Right atrium auricular region (tissue), 2 donors: ENCODE data around the gene OR10G6. TPM values are rescaled to one million over a fixed set of nuclear protein-coding genes. Genes with fewer than 3 reads are reported as not detected.

ENCODE experiments used
- DNase-seq: peaks from one replicate; pipeline ENCODE4 v3.0.0-alpha.2; 2019; ENCODE audit warnings: low spot score
- H3K27ac ChIP-seq, 2 donors: fragments of 200-600 bp; sonication (generic); 1 replicate in 1 of 2; 2 replicates in 1 of 2; pipeline ENCODE4 v1.5.1; 2016 to 2019
- H3K27me3 ChIP-seq, 2 donors: fragments of 200-600 bp; sonication (generic); one replicate each; pipeline versions ENCODE4 v1.5.1 to v1.6.0; 2017 to 2019
- H3K36me3 ChIP-seq: fragments of 200-600 bp; sonication (generic); one replicate; pipeline ENCODE4 v1.5.1; 2016
- H3K4me1 ChIP-seq, 2 donors: fragments of 200-600 bp; sonication (generic); one replicate each; pipeline versions ENCODE4 v1.5.1 to v1.6.0; 2017 to 2019
- H3K4me3 ChIP-seq, 2 donors: fragments of 200-600 bp; sonication (generic); 1 replicate in 1 of 2; 2 replicates in 1 of 2; pipeline ENCODE4 v1.5.1; 2017 to 2019; ENCODE audit warnings: mild to moderate bottlenecking in 1 of 2, moderate library complexity in 1 of 2
- H3K9me3 ChIP-seq, 2 donors: fragments of 200-600 bp; sonication (generic); one replicate each; pipeline ENCODE4 v1.5.1; 2019
- CTCF ChIP-seq, 2 donors: fragments of 200-600 bp; sonication (generic); IDR thresholded peaks; one replicate each; pipeline ENCODE4 v1.5.1; 2019; ENCODE audit warnings: antibody characterized with exemption in 2 of 2
- total RNA-seq, 2 donors: library from RNA; depleted of rRNA; stranded (reverse); fragments of >200 nt; gene quantifications; one replicate each; pipeline ENCODE4 v1.1.0, GENCODE V29; 2016

Gene OR10G6
- total RNA-seq, 2 donors from 2014 or later = not detected

GRCh38 chr11:123956752-123957151 is 38.2 kb downstream of the OR10G6 start:
- Histone ChIP-seq H3K9me3 (peaks cover 0 to 11% of the 10 kb centered on the region in 2 donors), H3K4me1 (no peaks in the 10 kb centered on the region), H3K4me3 (no peak overlapping the region), H3K36me3 (no peaks in the 10 kb centered on the region), H3K27me3 (no peaks in the 10 kb centered on the region), H3K27ac (no peak overlapping the region)
- no peak for DNase-seq
- no peak for TF ChIP-seq CTCF (IDR thresholded peaks at IDR 0.05)

GRCh38 chr11:123945132-123945531 is 49.8 kb downstream of the OR10G6 start:
- Histone ChIP-seq H3K4me3 (no peak overlapping the region), H3K4me1 (no peaks in the 10 kb centered on the region), H3K27me3 (no peaks in the 10 kb centered on the region), H3K9me3 (no peaks in the 10 kb centered on the region), H3K27ac (no peak overlapping the region), H3K36me3 (no peaks in the 10 kb centered on the region)
- no peak for DNase-seq
- no peak for TF ChIP-seq CTCF (IDR thresholded peaks at IDR 0.05)

Other genes starting within 250 kb of the OR10G6 start
- gene OR6X1, start 240.6 kb downstream of the OR10G6 start, total RNA-seq = not detected
- not detected for gene OR6M1, start 188.8 kb downstream of the OR10G6 start, total RNA-seq
- not detected for gene TMEM225, start 109.5 kb downstream of the OR10G6 start, total RNA-seq
- not detected for gene OR8D4, start 93.0 kb downstream of the OR10G6 start, total RNA-seq
- gene OR4D5, start 55.5 kb downstream of the OR10G6 start, total RNA-seq = not detected
- not detected for gene OR6T1, start 51.3 kb downstream of the OR10G6 start, total RNA-seq
- gene OR10S1, start 17.4 kb downstream of the OR10G6 start, total RNA-seq = not detected
- gene OR10G4, start 17.8 kb upstream of the OR10G6 start, total RNA-seq = not detected
- gene OR10G9, start 27.9 kb upstream of the OR10G6 start, total RNA-seq = under 1 TPM in 1 of 2 donors, not detected in 1; 0.74 TPM
- not detected for gene OR10G8, start 31.6 kb upstream of the OR10G6 start, total RNA-seq
- not detected for gene OR10G7, start 46.2 kb upstream of the OR10G6 start, total RNA-seq
- gene VWA5A, start 120.3 kb upstream of the OR10G6 start, total RNA-seq = 1 to 10 TPM; 2.6 to 6.9 TPM
- not detected for gene OR10D3, start 188.2 kb upstream of the OR10G6 start, total RNA-seq
- not detected for gene OR8G1, start 245.9 kb upstream of the OR10G6 start, total RNA-seq